ENCODE measurements around the gene CXCR1. TPM values are rescaled to one million over a fixed set of nuclear protein-coding genes. Genes with fewer than 3 reads are reported as not detected.
"Not testable (repeated sequence)": the region's sequence is repeated elsewhere in the genome, so short reads cannot be mapped to it uniquely, and the experiment has no call there.

Gene CXCR1
- total and polyA plus RNA-seq, 3 experiments from 2014 or later: 1.1 TPM; not detected in 2

GRCh38 chr2:218123986-218124385, 42.8 kb downstream of the CXCR1 start:
- Mint-ChIP-seq H3K4me3 (no peak overlapping the region), H3K36me3 (peaks cover 0 to 12% (median 0%) of the 10 kb centered on the region in 3 donors), H3K9me3 (peaks cover 16 to 30% (median 25%) of the 10 kb centered on the region in 5 donors), H3K27me3 (peaks cover 36 to 61% of the 10 kb centered on the region in 2 donors), H3K4me1 (peaks cover 3 to 10% (median 4%) of the 10 kb centered on the region in 3 donors), H3K27ac (no peak overlapping the region)
- ChIA-PET POLR2A (no interaction called here), CTCF (interaction anchor here (1.1 kb wide), 1 partner anchor 55 kb away, joined by 3 read pairs; the partner anchor contains the start of gene RUFY4)
- Histone ChIP-seq H3K4me3 (ENCODE audit: low read length) (no peak overlapping the region), H3K27me3 (ENCODE audit: insufficient read depth, low read length, poor library complexity, severe bottlenecking) (peaks cover 3% of the 10 kb centered on the region), H3K9me3 (ENCODE audit: low read length) (no peaks in the 10 kb centered on the region), H3K4me1 (ENCODE audit: insufficient read depth, low read length) (no peaks in the 10 kb centered on the region), H3K27ac (ENCODE audit: low read depth, low read length) (no peak overlapping the region), H3K36me3 (ENCODE audit: insufficient read depth, low read length) (no peaks in the 10 kb centered on the region)
- no peak for DNase-seq

GRCh38 chr2:218122286-218122685, 44.5 kb downstream of the CXCR1 start:
- H3K4me3 Mint-ChIP-seq; H3K9me3 ChIP-seq (ENCODE audit: low read length); H3K27ac Mint-ChIP-seq; POLR2A ChIA-PET; H3K4me1 ChIP-seq (ENCODE audit: insufficient read depth, low read length); H3K27me3 ChIP-seq (ENCODE audit: insufficient read depth, low read length, poor library complexity, severe bottlenecking); DNase-seq; H3K36me3 ChIP-seq (ENCODE audit: insufficient read depth, low read length); H3K4me3 ChIP-seq (ENCODE audit: low read length); CTCF ChIA-PET; H3K27ac ChIP-seq (ENCODE audit: low read depth, low read length); H3K4me1 Mint-ChIP-seq: not testable (repeated sequence)
- Mint-ChIP-seq H3K27me3 (peaks cover 30 to 53% of the 10 kb centered on the region in 2 donors), H3K36me3 (peaks cover 0 to 14% (median 0%) of the 10 kb centered on the region in 3 donors), H3K9me3 (peaks cover 18 to 43% (median 27%) of the 10 kb centered on the region in 5 donors)

- H3K9me3 ChIP-seq (ENCODE audit: low read length); POLR2A ChIA-PET; H3K4me1 ChIP-seq (ENCODE audit: insufficient read depth, low read length); H3K27ac ChIP-seq (ENCODE audit: low read depth, low read length); H3K27ac Mint-ChIP-seq; H3K4me1 Mint-ChIP-seq; H3K4me3 Mint-ChIP-seq; DNase-seq; H3K4me3 ChIP-seq (ENCODE audit: low read length); H3K27me3 ChIP-seq (ENCODE audit: insufficient read depth, low read length, poor library complexity, severe bottlenecking); CTCF ChIA-PET; H3K36me3 ChIP-seq (ENCODE audit: insufficient read depth, low read length): not testable (repeated sequence)
- Mint-ChIP-seq H3K27me3 (peaks cover 30 to 50% of the 10 kb centered on the region in 2 donors), H3K36me3 (peaks cover 0 to 14% (median 0%) of the 10 kb centered on the region in 3 donors), H3K9me3 (peaks cover 19 to 48% (median 31%) of the 10 kb centered on the region in 5 donors)
Measured at GRCh38 chr2:218121789-218122188, 45.0 kb downstream of the CXCR1 start.

Other genes with a start within 250 kb of the CXCR1 start
- gene TNS1, start 164.0 kb downstream of the CXCR1 start, total RNA-seq: 1 to 10 TPM; 1.1 to 1.8 TPM
- not detected for gene TNS1, start 164.0 kb downstream of the CXCR1 start, polyA plus RNA-seq
- not detected for gene RUFY4, start 97.7 kb downstream of the CXCR1 start, total RNA-seq
- gene RUFY4, start 97.7 kb downstream of the CXCR1 start, polyA plus RNA-seq: not detected
- gene CXCR2, start 40.9 kb downstream of the CXCR1 start, total RNA-seq: not detected
- 0.85 TPM for gene CXCR2, start 40.9 kb downstream of the CXCR1 start, polyA plus RNA-seq
- 100 to 1,000 TPM; 575 to 600 TPM for gene ARPC2, start 50.2 kb upstream of the CXCR1 start, total RNA-seq
- gene ARPC2, start 50.2 kb upstream of the CXCR1 start, polyA plus RNA-seq: 970 TPM
- gene GPBAR1, start 94.1 kb upstream of the CXCR1 start, total RNA-seq: under 1 TPM; 0.51 to 0.72 TPM
- not detected for gene GPBAR1, start 94.1 kb upstream of the CXCR1 start, polyA plus RNA-seq
- 10 to 100 TPM; 94.8 to 95.2 TPM for gene AAMP, start 103.2 kb upstream of the CXCR1 start, total RNA-seq
- gene AAMP, start 103.2 kb upstream of the CXCR1 start, polyA plus RNA-seq: 86.1 TPM
- 10 to 100 TPM; 26.8 to 31.6 TPM for gene PNKD, start 103.6 kb upstream of the CXCR1 start, total RNA-seq
- 111 TPM for gene PNKD, start 103.6 kb upstream of the CXCR1 start, polyA plus RNA-seq
- gene TMBIM1, start 125.5 kb upstream of the CXCR1 start, total RNA-seq: 10 to 100 TPM; 82.3 to 92.3 TPM
- gene TMBIM1, start 125.5 kb upstream of the CXCR1 start, polyA plus RNA-seq: 149 TPM
- not detected for gene CATIP, start 189.9 kb upstream of the CXCR1 start, total RNA-seq
- gene CATIP, start 189.9 kb upstream of the CXCR1 start, polyA plus RNA-seq: not detected
- gene SLC11A1, start 215.3 kb upstream of the CXCR1 start, total RNA-seq: 1 to 10 TPM; 1.1 to 2.1 TPM
- gene SLC11A1, start 215.3 kb upstream of the CXCR1 start, polyA plus RNA-seq: 0.32 TPM
- gene CTDSP1, start 232.9 kb upstream of the CXCR1 start, total RNA-seq: 100 to 1,000 TPM; 104 to 113 TPM
- gene CTDSP1, start 232.9 kb upstream of the CXCR1 start, polyA plus RNA-seq: 32.2 TPM